HG02852 (cell line): ENCODE results near the gene CHRNG.

Source experiments
- ATAC-seq: cut with Tn5 transposase; IDR thresholded peaks from one replicate; pipeline ENCODE4 v1.9.1; 2021; ENCODE audit warnings: mild to moderate bottlenecking, moderate library complexity; ENCODE audit not compliant: unreplicated experiment

CHRNG gene

GRCh38 chr2:232539298-232540231, at the start of gene CHRNG:
TSS of gene CHRNG (plus strand) at chr2:232539692. CDS start at chr2:232539748, 56 bp downstream.
- ATAC-seq = no peak

- no peak for ATAC-seq
Observed at GRCh38 chr2:232490221-232491138, 49.0 kb upstream of the CHRNG start.

GRCh38 chr2:232491139-232491780, 48.2 kb upstream of the CHRNG start:
- ATAC-seq = no peak

- no peak for ATAC-seq
Observed at GRCh38 chr2:232492236-232492848, 47.1 kb upstream of the CHRNG start.

GRCh38 chr2:232492963-232493700, 46.4 kb upstream of the CHRNG start:
- ATAC-seq = no peak

GRCh38 chr2:232493701-232494474, 45.6 kb upstream of the CHRNG start:
- no peak for ATAC-seq

GRCh38 chr2:232494542-232494941, 45.0 kb upstream of the CHRNG start:
- ATAC-seq = no peak

- ATAC-seq = no peak
Observed at GRCh38 chr2:232495292-232495691, 44.2 kb upstream of the CHRNG start.

GRCh38 chr2:232496501-232497270, 42.8 kb upstream of the CHRNG start:
- ATAC-seq = no peak

- ATAC-seq = no peak
Observed at GRCh38 chr2:232497348-232497747, 42.1 kb upstream of the CHRNG start.

GRCh38 chr2:232498452-232498851, 41.0 kb upstream of the CHRNG start:
- ATAC-seq = no peak

- no peak for ATAC-seq
Observed at GRCh38 chr2:232501331-232501771, 38.1 kb upstream of the CHRNG start.

- no peak for ATAC-seq
Observed at GRCh38 chr2:232501794-232502390, 37.6 kb upstream of the CHRNG start.

GRCh38 chr2:232502511-232502910, 37.0 kb upstream of the CHRNG start:
- no peak for ATAC-seq

GRCh38 chr2:232502911-232503808, 36.3 kb upstream of the CHRNG start:
- ATAC-seq = no peak

- ATAC-seq = no peak
Observed at GRCh38 chr2:232503809-232504323, 35.6 kb upstream of the CHRNG start.

- ATAC-seq = no peak
Observed at GRCh38 chr2:232504438-232504837, 35.1 kb upstream of the CHRNG start.
